ENCODE data around the gene MEGF10. TPM values are rescaled to one million over a fixed set of nuclear protein-coding genes. Genes with fewer than 3 reads are reported as not detected.

MEGF10 gene
- polyA plus RNA-seq, 3 donors: not detected

- DNase-seq: no peak
- no peak for TF ChIP-seq CTCF (IDR thresholded peaks at IDR 0.05)
- no peak overlapping the region for H3K4me3 Mint-ChIP-seq
These were observed 182.1 kb downstream of the MEGF10 start for GRCh38 chr5:127472700-127473099.

GRCh38 chr5:127486471-127486870 lies 195.9 kb downstream of the MEGF10 start:
- no peak overlapping the region for H2AFZ ChIP-seq (ENCODE audit: insufficient read depth, low read depth, low read length, poor library complexity, severe bottlenecking)
- Mint-ChIP-seq H3K27ac (no peak overlapping the region), H3K9me3 (no peaks in the 10 kb centered on the region), H3K27me3 (ENCODE audit: low read depth in 3 of 3) (peaks cover 3 to 7% (median 4%) of the 10 kb centered on the region in 3 donors), H3K36me3 (no peaks in the 10 kb centered on the region), H3K4me1 (no peaks in the 10 kb centered on the region), H3K4me3 (no peak overlapping the region)
- H3K9me3 ChIP-seq (replicated peaks in 1 of 2; ENCODE audit: control insufficient read depth in 1 of 2, insufficient read depth in 1 of 2, low read length in 2 of 2): no peaks in the 10 kb centered on the region
- peaks cover 0 to 2% of the 10 kb centered on the region in 2 donors for H3K27me3 ChIP-seq (ENCODE audit: control insufficient read depth in 2 of 2, insufficient read depth in 2 of 2, low read length in 2 of 2)
- no peaks in the 10 kb centered on the region for H3K4me1 ChIP-seq (ENCODE audit: control insufficient read depth in 1 of 2, insufficient read depth in 2 of 2, low read length in 2 of 2)
- no peak overlapping the region for H3K4me2 ChIP-seq (replicated peaks; ENCODE audit: extremely low read depth, low read length, poor library complexity, severe bottlenecking)
- no peak overlapping the region for H3K9ac ChIP-seq (ENCODE audit: insufficient read depth, low read length, poor library complexity, severe bottlenecking)
- no peak overlapping the region for H3K4me3 ChIP-seq (replicated peaks in 1 of 3; ENCODE audit: low read depth in 2 of 3, low read length in 3 of 3)
- intact Hi-C loops (cut with micrococcal nuclease): no loop called here
- H4K20me1 ChIP-seq (ENCODE audit: insufficient read depth, low read length): no peaks in the 10 kb centered on the region
- DNase-seq: no peak
- H3K27ac ChIP-seq (ENCODE audit: low read depth in 1 of 2, low read length in 2 of 2): no peak overlapping the region
- no peak for TF ChIP-seq CTCF (IDR thresholded peaks at IDR 0.05)
- H3K79me2 ChIP-seq (ENCODE audit: insufficient read depth, low read length): no peaks in the 10 kb centered on the region
- no peaks in the 10 kb centered on the region for H3K36me3 ChIP-seq (replicated peaks in 1 of 2; ENCODE audit: control insufficient read depth in 1 of 2, insufficient read depth in 2 of 2, low read length in 2 of 2)
- 97% methylated on average over 3 of the region's 4 CpGs for WGBS (ENCODE audit: insufficient coverage)

More at GRCh38 chr5:127472700-127473099, 182.1 kb downstream of the MEGF10 start:
- Histone ChIP-seq H3K27me3 (ENCODE audit: control insufficient read depth in 2 of 2, insufficient read depth in 2 of 2, low read length in 2 of 2) (no peaks in the 10 kb centered on the region), H4K20me1 (ENCODE audit: insufficient read depth, low read length) (no peaks in the 10 kb centered on the region), H3K9me3 (replicated peaks in 1 of 2; ENCODE audit: control insufficient read depth in 1 of 2, insufficient read depth in 1 of 2, low read length in 2 of 2) (no peaks in the 10 kb centered on the region), H3K36me3 (replicated peaks in 1 of 2; ENCODE audit: control insufficient read depth in 1 of 2, insufficient read depth in 2 of 2, low read length in 2 of 2) (no peaks in the 10 kb centered on the region), H3K79me2 (ENCODE audit: insufficient read depth, low read length) (no peaks in the 10 kb centered on the region), H3K4me2 (replicated peaks; ENCODE audit: extremely low read depth, low read length, poor library complexity, severe bottlenecking) (no peak overlapping the region), H3K9ac (ENCODE audit: insufficient read depth, low read length, poor library complexity, severe bottlenecking) (no peak overlapping the region), H2AFZ (ENCODE audit: insufficient read depth, low read depth, low read length, poor library complexity, severe bottlenecking) (no peak overlapping the region), H3K4me3 (replicated peaks in 1 of 3; ENCODE audit: low read depth in 2 of 3, low read length in 3 of 3) (no peak overlapping the region), H3K27ac (ENCODE audit: low read depth in 1 of 2, low read length in 2 of 2) (no peak overlapping the region), H3K4me1 (ENCODE audit: control insufficient read depth in 1 of 2, insufficient read depth in 2 of 2, low read length in 2 of 2) (no peaks in the 10 kb centered on the region)
- Mint-ChIP-seq H3K27ac (no peak overlapping the region), H3K27me3 (ENCODE audit: low read depth in 3 of 3) (peaks cover 0 to 2% (median 0%) of the 10 kb centered on the region in 3 donors), H3K36me3 (no peaks in the 10 kb centered on the region), H3K4me1 (no peaks in the 10 kb centered on the region), H3K9me3 (no peaks in the 10 kb centered on the region)
- intact Hi-C loops (cut with micrococcal nuclease): no loop called here
- no CpG with 5 or more reads among the region's 3 CpGs for WGBS (ENCODE audit: insufficient coverage)
